ACHN (cell line): Measurements from ENCODE around the gene HELZ.

ENCODE experiments used
- DNase-seq: peaks from one replicate; pipeline ENCODE4 v3.0.0-alpha.2; 2015
- in situ Hi-C: cut with HindIII; loops from 2 replicates; pipeline ENCODE4 v1.10.0; 2017; ENCODE audit warnings: low sequenced_read_pairs, low pct_ligation_motif_present, low pct_unique_long_range_greater_than_20kb

Gene HELZ

GRCh38 chr17:67074781-67075180 lies 170.2 kb downstream of the HELZ start:
- in situ Hi-C loops = no loop called here
- DNase-seq = no peak

DNA sequence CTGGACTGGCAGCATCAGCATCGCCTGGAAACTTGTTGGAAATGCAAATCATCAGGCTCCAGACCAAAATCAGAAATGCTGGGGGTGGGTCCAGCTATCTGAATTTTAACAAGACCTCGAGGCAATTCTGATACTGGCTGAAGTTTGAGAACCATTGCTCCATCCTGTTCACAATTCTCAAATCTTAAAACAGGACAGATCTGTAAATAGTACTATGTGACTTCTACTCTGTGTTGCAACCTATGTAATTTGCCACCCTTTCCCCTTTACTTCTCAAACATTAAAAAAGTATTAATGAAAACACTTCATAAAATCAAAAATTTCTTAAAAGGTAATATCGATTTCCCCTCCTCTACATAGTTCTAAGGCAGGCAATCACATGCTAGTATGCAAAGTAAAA lies 172.1 kb downstream of the HELZ start:
- in situ Hi-C loops = no loop called here
- no peak for DNase-seq

GRCh38 chr17:67071595-67071994 lies 173.4 kb downstream of the HELZ start:
- in situ Hi-C loops = no loop called here
- no peak for DNase-seq

DNA sequence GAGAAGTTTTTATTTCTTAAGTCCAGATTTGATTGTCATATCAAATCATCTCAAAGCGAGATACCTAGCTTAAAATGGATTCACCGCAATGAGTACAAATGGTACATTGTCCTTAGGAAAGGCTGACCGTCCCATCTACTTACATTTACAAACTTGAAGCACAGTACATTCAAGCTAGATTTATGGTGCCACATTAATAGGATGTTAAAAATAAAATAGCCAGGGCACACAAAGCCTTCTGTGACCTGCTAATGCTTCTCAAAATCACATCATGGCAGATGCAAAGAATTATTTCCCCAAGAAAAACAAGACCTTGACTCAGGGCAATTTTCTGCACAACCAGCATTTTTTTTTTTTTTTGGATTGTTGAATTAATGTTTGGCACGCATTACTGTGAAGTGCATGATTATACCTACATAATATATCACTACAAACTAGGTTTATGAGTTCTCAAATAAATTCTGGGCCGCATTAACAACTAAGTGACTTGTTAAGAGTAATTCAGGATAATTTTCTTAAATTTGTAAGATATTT lies 175.3 kb downstream of the HELZ start:
- in situ Hi-C loops = no loop called here
- no peak for DNase-seq

DNA sequence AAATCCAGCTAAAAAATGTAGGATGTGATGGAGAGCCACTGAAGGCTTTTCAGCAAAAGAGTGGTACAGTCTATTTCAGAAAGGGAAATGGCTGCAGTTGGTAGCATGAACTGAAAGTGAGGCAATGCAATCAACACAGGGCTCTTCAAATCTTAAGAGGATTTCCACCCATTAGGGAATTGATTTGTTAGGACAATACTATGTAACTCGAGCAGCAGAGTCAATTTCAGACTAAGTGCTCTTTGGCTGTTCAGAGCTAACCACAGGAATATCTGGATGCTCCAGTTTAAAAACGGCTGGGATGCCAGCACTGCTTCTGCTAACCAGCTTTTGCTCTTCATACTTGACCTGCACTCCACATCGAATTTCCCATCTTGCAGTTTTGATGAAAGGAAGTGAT lies 176.0 kb downstream of the HELZ start:
- DNase-seq = no peak
- in situ Hi-C loops = no loop called here

- DNase-seq = no peak
- in situ Hi-C loops = no loop called here
Measured at GRCh38 chr17:67067571-67068482, 177.2 kb downstream of the HELZ start.

DNA sequence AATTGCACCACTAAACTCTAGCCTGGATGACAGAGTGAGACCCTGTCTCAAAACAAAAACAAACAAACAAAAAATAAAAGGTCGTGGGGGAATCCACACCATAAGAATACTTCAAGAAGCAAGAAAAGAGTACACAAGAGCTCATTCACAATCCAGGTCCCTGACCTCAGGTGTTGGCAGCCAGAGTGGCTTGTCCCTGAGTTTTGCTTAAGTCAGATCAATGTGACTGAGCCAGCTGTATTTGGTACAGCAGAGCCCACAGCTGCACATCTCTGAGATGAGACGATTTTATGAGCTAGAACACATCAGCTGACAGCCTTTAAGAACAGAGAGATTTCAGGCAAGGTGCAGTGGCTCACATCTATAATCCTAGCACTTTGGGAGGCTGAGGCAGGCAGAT lies 178.3 kb downstream of the HELZ start:
- in situ Hi-C loops = no loop called here
- no peak for DNase-seq

DNA sequence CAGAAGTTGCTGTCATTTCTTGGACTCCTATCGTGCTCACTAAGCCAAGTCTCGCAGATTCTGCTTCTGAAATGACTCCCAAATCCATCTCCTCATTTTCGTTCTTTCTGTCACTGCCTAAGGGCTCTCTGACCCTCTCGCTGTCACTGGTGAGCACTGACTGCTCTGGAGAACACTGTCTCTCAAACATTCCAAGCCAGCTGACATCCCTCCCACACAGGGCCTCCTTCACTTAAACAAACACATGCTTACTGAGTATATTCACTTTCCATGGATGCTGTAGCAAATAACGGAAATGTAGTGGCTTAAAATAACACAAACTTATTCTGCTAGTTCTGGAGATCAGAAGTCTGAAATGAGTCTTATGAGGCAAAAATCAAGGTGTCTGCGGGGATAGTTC lies 181.9 kb downstream of the HELZ start:
- no peak for DNase-seq
- in situ Hi-C loops = no loop called here

DNA sequence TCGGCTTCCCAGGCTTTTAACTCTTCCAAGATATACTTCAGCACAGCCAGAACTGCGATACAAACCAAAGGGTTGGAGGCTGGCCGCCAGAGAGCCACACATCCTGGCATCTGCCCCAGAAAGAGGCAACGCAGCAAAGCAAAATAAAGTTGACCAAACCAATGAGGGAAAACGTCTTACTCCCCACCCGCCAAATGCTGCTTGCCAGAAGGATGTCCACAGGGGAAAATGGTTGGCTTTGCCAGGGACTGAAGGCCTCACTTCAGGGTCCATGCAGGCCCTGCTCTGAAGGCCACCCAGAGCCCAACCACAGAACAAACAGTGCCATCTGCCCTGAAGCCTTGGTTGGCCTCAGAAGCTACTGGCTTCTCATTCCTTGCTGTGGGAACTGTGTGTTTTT lies 185.6 kb downstream of the HELZ start:
- in situ Hi-C loops = no loop called here

GRCh38 chr17:67058036-67058435 lies 187.0 kb downstream of the HELZ start:
- in situ Hi-C loops = no loop called here
- no peak for DNase-seq

More for the DNA sequence above, 185.6 kb downstream of the HELZ start:
- no peak for DNase-seq

GRCh38 chr17:67056746-67057490 lies 188.1 kb downstream of the HELZ start:
- DNase-seq = no peak
- in situ Hi-C loops = no loop called here

DNA sequence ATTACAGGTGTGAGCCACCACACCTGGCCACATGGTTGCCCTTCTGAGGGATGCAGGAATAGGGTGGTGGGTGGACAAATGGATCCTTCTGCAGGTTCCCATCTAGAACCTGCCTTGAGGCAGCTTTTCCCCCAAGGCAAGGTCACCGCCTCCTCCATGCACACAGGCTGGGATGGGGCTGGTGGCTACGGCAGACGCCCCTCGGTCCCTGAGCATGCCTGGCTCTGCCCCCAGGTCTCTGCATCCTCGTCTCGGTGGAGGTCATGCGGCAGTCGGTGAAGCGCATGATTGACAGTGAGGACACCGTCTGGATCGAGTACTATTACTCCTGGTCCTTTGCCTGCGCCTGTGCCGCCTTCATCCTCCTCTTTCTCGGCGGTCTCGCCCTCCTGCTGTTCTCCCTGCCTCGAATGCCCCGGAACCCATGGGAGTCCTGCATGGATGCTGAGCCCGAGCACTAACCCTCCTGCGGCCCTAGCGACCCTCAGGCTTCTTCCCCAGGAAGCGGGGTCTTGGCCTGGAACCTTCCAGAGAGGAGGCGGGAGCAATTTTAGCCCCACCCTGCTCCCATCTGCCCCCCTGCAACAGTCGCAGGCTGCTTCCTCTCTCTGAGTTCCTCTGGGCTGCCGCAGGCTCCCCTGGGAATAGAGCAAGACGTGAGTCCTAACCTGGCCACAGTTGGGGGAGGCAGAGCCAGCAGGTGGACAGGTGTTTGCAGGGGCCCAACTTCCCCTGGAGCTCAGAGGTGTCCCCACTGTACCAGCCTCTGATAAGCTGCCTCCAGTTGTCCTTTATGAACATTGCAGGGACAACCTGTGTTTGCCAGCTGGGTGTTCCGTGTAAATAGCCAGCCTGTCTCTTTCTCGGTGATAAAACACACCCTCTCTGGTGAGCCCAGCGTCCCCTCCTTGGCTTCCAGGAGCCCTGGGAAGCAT lies 188.9 kb downstream of the HELZ start:
- in situ Hi-C loops = no loop called here
- no peak for DNase-seq

DNA sequence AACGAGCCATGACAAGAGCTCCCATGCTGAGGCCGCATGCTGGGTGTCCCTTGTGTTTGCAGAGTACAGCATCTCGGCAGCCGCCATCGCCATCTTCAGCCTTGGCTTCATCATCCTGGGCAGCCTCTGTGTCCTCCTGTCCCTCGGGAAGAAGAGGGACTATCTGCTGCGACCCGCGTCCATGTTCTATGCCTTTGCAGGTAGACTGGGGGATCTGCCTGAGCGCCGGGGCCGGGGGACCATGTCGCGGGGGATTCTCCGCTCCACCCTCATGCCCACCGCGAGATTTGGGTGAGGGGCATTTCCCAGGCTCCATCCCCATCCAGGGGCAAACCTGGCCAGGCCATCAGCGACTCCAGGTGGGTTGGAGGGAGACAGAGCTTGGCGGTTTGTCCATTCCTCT lies 190.0 kb downstream of the HELZ start:
- no peak for DNase-seq
- in situ Hi-C loops = no loop called here

- in situ Hi-C loops = no loop called here
- no peak for DNase-seq
Measured at GRCh38 chr17:67054608-67055007, 190.4 kb downstream of the HELZ start.

GRCh38 chr17:67054011-67054591 lies 190.9 kb downstream of the HELZ start:
- in situ Hi-C loops = no loop called here
- DNase-seq = no peak

DNA sequence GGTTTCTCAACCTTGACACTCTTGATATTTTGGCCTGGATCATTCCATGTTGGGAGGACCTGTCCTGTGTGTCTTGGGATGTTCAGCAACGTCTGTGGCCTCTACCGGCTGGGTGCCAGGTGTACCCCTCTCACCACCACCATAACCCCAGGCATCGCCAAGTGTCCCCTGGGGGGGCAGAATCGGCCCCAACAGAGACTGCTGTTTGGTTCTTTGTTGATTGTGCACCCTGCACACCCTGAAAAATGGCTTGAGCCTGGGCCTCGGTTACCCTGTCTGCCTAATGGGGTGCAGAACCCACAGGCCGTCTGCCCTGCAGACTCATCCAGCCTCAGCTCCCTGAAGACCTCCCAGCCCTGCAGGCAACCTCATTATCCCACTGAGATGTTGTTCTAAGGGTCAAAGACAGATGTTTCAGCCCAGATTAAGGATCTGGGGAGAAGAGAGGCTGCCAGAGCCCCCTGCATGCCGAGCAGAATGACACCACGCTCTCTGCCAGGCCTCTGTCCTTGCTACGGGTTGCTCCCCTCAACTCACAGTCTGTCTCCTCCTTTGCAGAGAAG lies 191.5 kb downstream of the HELZ start:
- DNase-seq = no peak
- in situ Hi-C loops = no loop called here

DNA sequence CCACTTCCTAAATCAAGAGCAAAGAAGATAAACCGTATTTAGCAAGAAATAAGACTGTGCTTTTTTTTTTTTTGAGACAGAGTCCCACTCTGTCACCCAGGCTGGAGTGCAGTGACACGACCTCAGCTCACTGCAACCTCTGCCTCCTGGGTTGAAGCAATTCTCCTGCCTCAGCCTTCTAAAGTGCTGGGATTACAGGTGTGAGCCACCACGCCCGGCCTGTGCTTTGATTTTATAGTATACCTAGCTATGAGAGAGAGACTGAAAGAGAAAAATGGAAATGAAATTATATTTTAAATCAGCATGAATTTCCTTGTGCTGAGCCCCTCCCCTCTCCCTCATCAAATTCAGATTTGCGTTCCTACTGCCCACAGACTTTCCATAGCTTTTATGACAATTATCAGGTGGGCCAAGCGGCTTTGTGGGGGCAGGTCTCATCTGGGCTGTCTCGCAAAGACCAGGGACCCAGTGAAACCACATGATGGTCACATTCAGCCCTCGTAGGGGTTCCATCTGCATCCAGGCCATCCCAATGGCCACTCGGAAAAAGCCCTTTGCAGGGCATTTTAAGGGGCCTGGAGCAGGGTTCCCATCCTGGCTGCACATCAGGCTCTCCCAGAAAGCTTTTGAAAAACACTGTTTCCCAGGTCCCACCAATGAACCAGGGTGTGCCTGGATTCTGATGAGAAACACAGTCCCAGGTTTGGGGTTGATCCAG lies 192.1 kb downstream of the HELZ start:
- in situ Hi-C loops = no loop called here
- DNase-seq = no peak
